ENCODE measurements around the gene ARHGEF33. TPM values are rescaled to one million over a fixed set of nuclear protein-coding genes. Genes with fewer than 3 reads are reported as not detected.

Gene ARHGEF33
- polyA plus RNA-seq, 1 of the 3 experiments (the other 2 are of a cell fraction), result 0.25 TPM

- H3K4me3 ChIP-seq (ENCODE audit: low read depth in 2 of 2, low read length in 1 of 2), result no peak overlapping the region
- no peak overlapping the region for H3K4me2 ChIP-seq
- H3K9me3 ChIP-seq, result no peaks in the 10 kb centered on the region
- DNase-seq, result no peak
- POLR2A ChIA-PET, result no interaction called here
- H3K79me2 ChIP-seq (ENCODE audit: insufficient read depth), result no peaks in the 10 kb centered on the region
- TF ChIP-seq ELF1 (IDR thresholded peaks at IDR 0.05) (no peak), USF1 (IDR thresholded peaks at IDR 0.05; ENCODE audit: borderline replicate concordance, low read depth) (no peak), SMC3 (IDR thresholded peaks at IDR 0.05; ENCODE audit: low read depth, low read length) (no peak)
- no peaks in the 10 kb centered on the region for H3K4me1 ChIP-seq (ENCODE audit: control insufficient read depth in 1 of 2, insufficient read depth in 2 of 2, low read depth in 1 of 2, low read length in 1 of 2)
- H2AFZ ChIP-seq (ENCODE audit: low read depth), result no peak overlapping the region
- CTCF ChIA-PET, result interaction anchor here (0.9 kb wide), 1 partner anchor 60 kb away, joined by 3 read pairs; no protein-coding TSS in a partner anchor
- H3K27ac ChIP-seq (ENCODE audit: low read depth in 2 of 2, low read length in 1 of 2), result no peak overlapping the region
- H3K9me2 ChIP-seq, result no peaks in the 10 kb centered on the region
- H3K36me3 ChIP-seq (replicated peaks in 1 of 2; ENCODE audit: control insufficient read depth in 1 of 2, insufficient read depth in 2 of 2, low read length in 1 of 2), result peaks cover 2 to 4% of the 10 kb centered on the region in 2 experiments
- H3F3A ChIP-seq (replicated peaks; ENCODE audit: insufficient read depth), result no peaks in the 10 kb centered on the region
- H3K9ac ChIP-seq, result no peak overlapping the region
- no peaks in the 10 kb centered on the region for H3K27me3 ChIP-seq (ENCODE audit: insufficient read depth)
- H4K20me1 ChIP-seq (ENCODE audit: insufficient read depth), result no peaks in the 10 kb centered on the region
- 90% methylated on average over 4 of the region's 4 CpGs for WGBS (ENCODE audit: low lambda C conversion rate)
Measured at GRCh38 chr2:38887347-38887746, 2.3 kb upstream of the ARHGEF33 start.

- ChIA-PET CTCF (interaction anchor here (0.9 kb wide), 1 partner anchor 60 kb away, joined by 3 read pairs; no protein-coding TSS in a partner anchor), POLR2A (no interaction called here)
- Histone ChIP-seq H3K9me3 (no peaks in the 10 kb centered on the region), H4K20me1 (ENCODE audit: insufficient read depth) (no peaks in the 10 kb centered on the region), H3K4me1 (ENCODE audit: control insufficient read depth in 1 of 2, insufficient read depth in 2 of 2, low read depth in 1 of 2, low read length in 1 of 2) (no peaks in the 10 kb centered on the region), H3K27me3 (ENCODE audit: insufficient read depth) (no peaks in the 10 kb centered on the region), H2AFZ (ENCODE audit: low read depth) (no peak overlapping the region), H3K9me2 (no peaks in the 10 kb centered on the region), H3K4me2 (no peak overlapping the region), H3K4me3 (ENCODE audit: low read depth in 2 of 2, low read length in 1 of 2) (no peak overlapping the region), H3F3A (replicated peaks; ENCODE audit: insufficient read depth) (no peaks in the 10 kb centered on the region), H3K79me2 (ENCODE audit: insufficient read depth) (no peaks in the 10 kb centered on the region), H3K27ac (ENCODE audit: low read depth in 2 of 2, low read length in 1 of 2) (no peak overlapping the region), H3K36me3 (replicated peaks in 1 of 2; ENCODE audit: control insufficient read depth in 1 of 2, insufficient read depth in 2 of 2, low read length in 1 of 2) (peaks cover 0 to 4% of the 10 kb centered on the region in 2 experiments), H3K9ac (no peak overlapping the region)
- WGBS (ENCODE audit: low lambda C conversion rate), result 100% methylated on average over 1 of the region's 1 CpG
- DNase-seq, result no peak
- no peak for TF ChIP-seq NFIC (IDR thresholded peaks at IDR 0.05; ENCODE audit: borderline replicate concordance)
- TF ChIP-seq TCF12 (IDR thresholded peaks at IDR 0.05), result no peak
- no peak for TF ChIP-seq GABPA (IDR thresholded peaks at IDR 0.05; ENCODE audit: low read depth)
- TF ChIP-seq SMC3 (IDR thresholded peaks at IDR 0.05; ENCODE audit: low read depth, low read length), result no peak
- no peak for TF ChIP-seq TAF1 (IDR thresholded peaks at IDR 0.05; ENCODE audit: borderline replicate concordance, low read depth, low read length)
- no peak for TF ChIP-seq RXRA (IDR thresholded peaks at IDR 0.05; ENCODE audit: borderline replicate concordance, low read depth)
- no peak for TF ChIP-seq EP300 (IDR thresholded peaks at IDR 0.05; ENCODE audit: borderline replicate concordance in 1 of 2, low read depth in 1 of 2, low read length in 1 of 2)
- TF ChIP-seq REST (IDR thresholded peaks at IDR 0.05; ENCODE audit: low read depth, low read length), result no peak
- no peak for TF ChIP-seq ZBTB33 (IDR thresholded peaks at IDR 0.05; ENCODE audit: borderline replicate concordance, low read depth)
- TF ChIP-seq EZH2phosphoT487 (IDR thresholded peaks at IDR 0.05; ENCODE audit: borderline replicate concordance, low read depth), result no peak
- TF ChIP-seq CTCF (IDR thresholded peaks at IDR 0.05), result no peak
- TF ChIP-seq FOSL2 (IDR thresholded peaks at IDR 0.05; ENCODE audit: borderline replicate concordance, low read depth), result no peak
- no peak for TF ChIP-seq CHD2 (IDR thresholded peaks at IDR 0.05; ENCODE audit: low read length, partially characterized antibody)
- TF ChIP-seq JUND (IDR thresholded peaks at IDR 0.05), result no peak
- no peak for TF ChIP-seq RFX5 (IDR thresholded peaks at IDR 0.05; ENCODE audit: low read length)
- TF ChIP-seq USF2 (IDR thresholded peaks at IDR 0.05; ENCODE audit: borderline replicate concordance, low read depth, low read length), result no peak
Measured at GRCh38 chr2:38887902-38888554, 1.6 kb upstream of the ARHGEF33 start.

Measured in SK-N-SH (cell line).